DMS79 treated with DMSO at 0.1 percent for 48 hours (cell line): ENCODE results near the gene IL17RA.

Experiments used
- DNase-seq: peaks from one replicate; lab custom pipeline; 2025; lab: John Stamatoyannopoulos, UW

The IL17RA gene

DNA sequence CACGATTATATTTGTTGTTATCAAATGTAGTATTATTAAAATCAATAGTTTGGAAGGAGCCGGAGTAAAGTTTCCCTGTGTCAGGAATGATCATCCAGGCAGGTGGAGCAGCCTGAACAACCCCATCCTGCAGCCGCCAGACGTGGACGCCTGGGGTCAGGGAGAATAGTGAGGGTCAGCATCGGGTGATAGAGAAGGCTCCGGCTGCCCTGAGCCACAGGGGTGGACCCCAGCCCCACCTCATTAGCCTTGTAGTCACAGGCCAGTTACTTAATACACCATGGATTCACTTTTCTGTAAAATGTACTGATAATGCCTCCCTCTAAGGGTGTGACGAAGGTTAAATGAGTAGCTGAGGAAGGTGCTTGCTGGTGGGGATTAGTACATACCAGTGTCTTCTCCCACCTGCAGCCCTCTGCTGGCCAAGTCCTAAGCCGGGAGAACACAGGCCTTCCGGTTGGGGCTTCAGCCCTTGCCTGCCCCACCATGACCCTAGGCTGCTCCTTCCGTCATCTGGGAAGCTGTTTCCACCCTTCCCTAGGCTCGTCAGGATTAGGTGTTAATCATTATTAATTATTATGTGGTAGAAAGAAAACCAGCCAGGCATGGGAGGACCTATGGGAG lies 21.5 kb downstream of the IL17RA start:
- DNase-seq = no peak

DNA sequence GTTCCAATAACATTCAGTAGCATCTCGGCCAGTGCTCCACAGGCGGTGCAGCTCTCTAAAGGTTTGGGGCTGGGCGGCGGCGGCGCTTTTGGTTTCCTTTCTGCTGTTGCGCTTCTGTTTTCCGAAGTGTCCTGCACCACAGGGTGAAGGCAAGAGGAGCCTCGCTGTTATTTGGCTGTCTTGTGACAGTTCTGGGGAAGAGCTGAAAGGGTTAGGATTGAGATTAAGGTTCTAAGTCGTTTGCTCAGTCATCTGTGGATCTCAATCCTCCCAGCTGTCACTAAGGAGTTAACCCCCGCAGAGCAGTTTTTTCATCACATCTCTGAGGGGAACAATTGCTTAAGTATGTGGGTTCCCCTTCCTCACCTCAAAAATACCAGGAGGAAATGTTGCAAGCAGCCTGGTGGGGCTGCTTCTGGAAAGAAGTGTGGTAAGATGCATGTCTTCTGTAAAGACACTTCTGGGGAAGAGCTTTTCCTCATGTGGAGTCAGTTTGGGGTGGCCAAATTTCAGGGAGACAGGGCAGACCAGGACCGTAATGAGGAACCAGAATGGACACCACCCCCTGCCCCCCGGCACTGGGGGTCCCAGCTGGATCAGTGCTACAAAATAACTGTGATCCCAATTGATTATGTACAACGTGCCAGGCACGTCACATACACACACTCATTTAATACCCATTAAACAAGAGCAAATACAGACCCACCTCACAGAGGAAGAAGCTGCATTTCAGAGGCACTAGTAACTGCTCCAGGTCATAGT lies 22.2 kb downstream of the IL17RA start:
- no peak for DNase-seq

GRCh38 chr22:17107547-17107810 lies 22.7 kb downstream of the IL17RA start:
- DNase-seq = no peak

DNA sequence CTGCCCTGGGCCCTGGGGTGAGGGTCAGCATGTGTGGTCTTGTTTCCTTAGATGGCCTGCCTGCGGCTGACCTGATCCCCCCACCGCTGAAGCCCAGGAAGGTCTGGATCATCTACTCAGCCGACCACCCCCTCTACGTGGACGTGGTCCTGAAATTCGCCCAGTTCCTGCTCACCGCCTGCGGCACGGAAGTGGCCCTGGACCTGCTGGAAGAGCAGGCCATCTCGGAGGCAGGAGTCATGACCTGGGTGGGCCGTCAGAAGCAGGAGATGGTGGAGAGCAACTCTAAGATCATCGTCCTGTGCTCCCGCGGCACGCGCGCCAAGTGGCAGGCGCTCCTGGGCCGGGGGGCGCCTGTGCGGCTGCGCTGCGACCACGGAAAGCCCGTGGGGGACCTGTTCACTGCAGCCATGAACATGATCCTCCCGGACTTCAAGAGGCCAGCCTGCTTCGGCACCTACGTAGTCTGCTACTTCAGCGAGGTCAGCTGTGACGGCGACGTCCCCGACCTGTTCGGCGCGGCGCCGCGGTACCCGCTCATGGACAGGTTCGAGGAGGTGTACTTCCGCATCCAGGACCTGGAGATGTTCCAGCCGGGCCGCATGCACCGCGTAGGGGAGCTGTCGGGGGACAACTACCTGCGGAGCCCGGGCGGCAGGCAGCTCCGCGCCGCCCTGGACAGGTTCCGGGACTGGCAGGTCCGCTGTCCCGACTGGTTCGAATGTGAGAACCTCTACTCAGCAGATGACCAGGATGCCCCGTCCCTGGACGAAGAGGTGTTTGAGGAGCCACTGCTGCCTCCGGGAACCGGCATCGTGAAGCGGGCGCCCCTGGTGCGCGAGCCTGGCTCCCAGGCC lies 23.7 kb downstream of the IL17RA start:
- DNase-seq = no peak

DNA sequence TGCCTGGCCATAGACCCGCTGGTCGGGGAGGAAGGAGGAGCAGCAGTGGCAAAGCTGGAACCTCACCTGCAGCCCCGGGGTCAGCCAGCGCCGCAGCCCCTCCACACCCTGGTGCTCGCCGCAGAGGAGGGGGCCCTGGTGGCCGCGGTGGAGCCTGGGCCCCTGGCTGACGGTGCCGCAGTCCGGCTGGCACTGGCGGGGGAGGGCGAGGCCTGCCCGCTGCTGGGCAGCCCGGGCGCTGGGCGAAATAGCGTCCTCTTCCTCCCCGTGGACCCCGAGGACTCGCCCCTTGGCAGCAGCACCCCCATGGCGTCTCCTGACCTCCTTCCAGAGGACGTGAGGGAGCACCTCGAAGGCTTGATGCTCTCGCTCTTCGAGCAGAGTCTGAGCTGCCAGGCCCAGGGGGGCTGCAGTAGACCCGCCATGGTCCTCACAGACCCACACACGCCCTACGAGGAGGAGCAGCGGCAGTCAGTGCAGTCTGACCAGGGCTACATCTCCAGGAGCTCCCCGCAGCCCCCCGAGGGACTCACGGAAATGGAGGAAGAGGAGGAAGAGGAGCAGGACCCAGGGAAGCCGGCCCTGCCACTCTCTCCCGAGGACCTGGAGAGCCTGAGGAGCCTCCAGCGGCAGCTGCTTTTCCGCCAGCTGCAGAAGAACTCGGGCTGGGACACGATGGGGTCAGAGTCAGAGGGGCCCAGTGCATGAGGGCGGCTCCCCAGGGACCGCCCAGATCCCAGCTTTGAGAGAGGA lies 24.5 kb downstream of the IL17RA start:
- no peak for DNase-seq

GRCh38 chr22:17109976-17110375 lies 25.2 kb downstream of the IL17RA start:
- no peak for DNase-seq

- no peak for DNase-seq
Observed at GRCh38 chr22:17110791-17111550, 26.2 kb downstream of the IL17RA start.

DNA sequence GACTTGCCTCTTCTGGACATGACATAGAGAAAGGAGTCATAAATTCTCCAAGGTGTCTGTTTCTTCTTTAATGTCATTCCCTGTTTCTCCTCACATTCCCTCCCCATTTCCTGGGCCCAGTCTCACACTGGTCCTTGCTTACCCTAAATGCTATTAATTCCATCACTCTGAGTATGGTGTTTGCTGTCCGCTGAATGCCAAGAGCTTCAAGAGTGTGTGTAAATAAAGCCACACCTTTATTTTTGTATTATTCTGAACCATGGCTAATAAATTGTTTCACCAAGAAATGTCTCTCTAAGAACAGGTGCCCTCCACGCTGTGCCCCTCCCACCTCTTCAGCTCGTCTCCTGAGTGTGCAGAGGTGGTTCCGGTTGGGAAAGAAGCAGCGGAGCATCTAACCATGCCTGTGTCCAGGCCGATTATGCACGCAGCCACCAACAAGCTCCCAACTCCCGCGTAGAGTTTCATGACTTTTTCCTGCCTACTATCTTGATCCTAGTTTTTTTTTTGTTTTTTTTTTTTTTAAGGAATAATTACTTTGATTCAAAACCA lies 27.8 kb downstream of the IL17RA start:
- peak; percentile 72 for DNase-seq

DNA sequence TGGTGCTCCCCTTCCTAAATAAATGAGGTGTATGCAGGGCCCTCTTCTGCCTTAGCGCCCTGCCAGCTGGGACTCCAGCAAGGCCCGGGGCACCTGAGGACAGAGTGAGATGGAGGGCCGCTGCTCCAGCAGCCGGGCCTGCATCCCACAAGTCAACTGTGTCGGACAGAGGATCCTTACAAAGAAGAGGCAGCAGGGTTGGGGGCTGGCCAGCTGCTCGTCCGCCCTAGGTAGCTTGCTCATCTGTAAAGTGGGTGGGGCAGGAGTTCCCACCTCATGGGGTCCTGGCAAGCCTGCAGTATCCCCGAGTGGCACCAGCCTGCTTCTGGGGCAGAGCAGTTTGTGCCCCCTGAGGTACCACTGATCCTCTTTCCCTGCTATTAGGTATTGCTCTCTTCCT lies 28.8 kb downstream of the IL17RA start:
- no peak for DNase-seq

GRCh38 chr22:17114173-17114897 lies 29.5 kb downstream of the IL17RA start:
- DNase-seq = no peak

- no peak for DNase-seq
Observed at GRCh38 chr22:17114898-17115235, 30.1 kb downstream of the IL17RA start.

GRCh38 chr22:17115236-17115635 lies 30.4 kb downstream of the IL17RA start:
- DNase-seq = no peak

DNA sequence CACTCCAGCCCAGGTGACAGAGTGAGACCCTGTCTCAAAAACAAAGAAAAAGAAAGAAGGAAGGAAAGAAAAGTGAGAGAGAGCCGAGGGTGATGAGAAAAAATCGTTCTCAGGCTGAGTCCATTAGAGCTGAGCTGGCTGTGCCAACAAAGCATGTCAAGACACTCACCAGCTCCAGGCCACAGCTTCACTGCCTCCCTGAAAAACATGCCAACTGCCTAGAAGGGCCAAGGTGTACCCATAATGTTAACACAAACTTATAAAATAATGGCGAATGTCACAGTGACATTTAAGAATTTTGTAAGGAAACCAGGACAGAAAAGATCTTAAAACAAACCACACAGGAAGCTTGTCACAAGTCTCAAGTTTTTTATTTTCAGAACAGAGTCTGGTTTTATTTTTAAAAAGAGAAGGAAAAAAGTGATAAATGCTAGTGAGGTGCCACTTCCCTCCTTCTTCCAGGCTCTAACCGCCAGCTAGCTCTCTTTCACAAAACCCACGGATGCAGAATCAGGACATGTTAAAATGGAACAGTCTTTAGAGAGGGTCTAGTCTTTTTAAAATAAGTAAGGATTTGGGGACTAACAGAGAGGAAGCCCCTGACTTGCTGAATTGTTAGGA lies 31.3 kb downstream of the IL17RA start:
- DNase-seq = no peak

GRCh38 chr22:17116572-17117330 lies 32.0 kb downstream of the IL17RA start:
- no peak for DNase-seq

- no peak for DNase-seq
Observed at GRCh38 chr22:17117400-17117799, 32.6 kb downstream of the IL17RA start.

- DNase-seq = no peak
Observed at GRCh38 chr22:17117890-17118289, 33.1 kb downstream of the IL17RA start.

GRCh38 chr22:17118342-17118741 lies 33.5 kb downstream of the IL17RA start:
- no peak for DNase-seq

- no peak for DNase-seq
Observed at GRCh38 chr22:17119481-17120202, 34.8 kb downstream of the IL17RA start.

DNA sequence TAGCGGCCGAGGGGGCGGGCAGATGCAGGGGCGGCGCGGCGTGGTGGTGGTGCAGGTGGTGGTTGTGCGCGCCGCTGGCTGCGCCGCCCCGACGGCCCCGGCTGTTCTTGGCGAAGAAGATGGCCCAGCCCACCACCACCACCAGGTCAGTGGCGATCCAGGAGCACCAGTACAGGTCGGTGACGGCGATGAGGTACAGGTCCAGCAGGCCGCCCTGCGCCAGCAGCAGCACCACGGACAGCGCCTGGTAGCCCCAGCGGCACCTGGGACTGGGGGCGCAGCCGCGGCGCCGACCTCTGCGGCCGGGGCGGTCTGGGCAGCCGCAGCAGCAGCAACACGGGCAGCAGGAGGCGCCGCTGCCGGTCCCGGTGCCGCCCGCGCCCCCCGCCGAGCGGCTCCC lies 35.5 kb downstream of the IL17RA start:
- no peak for DNase-seq
